GM08714 (cell line): ENCODE results near the gene TXN.
"Not testable (repeated sequence)": the region's sequence is repeated elsewhere in the genome, so short reads cannot be mapped to it uniquely, and the experiment has no call there.

Source experiments
- H3K4me3 ChIP-seq: fragments of 200-500 bp; sonication (Bioruptor generic); 2 replicates; pipeline ENCODE4 v1.5.1; 2014; ENCODE audit warnings: mild to moderate bottlenecking, low read length, inconsistent platforms
- ZNF274 ChIP-seq: IDR thresholded peaks from 2 replicates; pipeline ENCODE4 v1.6.1; 2012; ENCODE audit warnings: mild to moderate bottlenecking, low read depth, low read length

Gene TXN

DNA sequence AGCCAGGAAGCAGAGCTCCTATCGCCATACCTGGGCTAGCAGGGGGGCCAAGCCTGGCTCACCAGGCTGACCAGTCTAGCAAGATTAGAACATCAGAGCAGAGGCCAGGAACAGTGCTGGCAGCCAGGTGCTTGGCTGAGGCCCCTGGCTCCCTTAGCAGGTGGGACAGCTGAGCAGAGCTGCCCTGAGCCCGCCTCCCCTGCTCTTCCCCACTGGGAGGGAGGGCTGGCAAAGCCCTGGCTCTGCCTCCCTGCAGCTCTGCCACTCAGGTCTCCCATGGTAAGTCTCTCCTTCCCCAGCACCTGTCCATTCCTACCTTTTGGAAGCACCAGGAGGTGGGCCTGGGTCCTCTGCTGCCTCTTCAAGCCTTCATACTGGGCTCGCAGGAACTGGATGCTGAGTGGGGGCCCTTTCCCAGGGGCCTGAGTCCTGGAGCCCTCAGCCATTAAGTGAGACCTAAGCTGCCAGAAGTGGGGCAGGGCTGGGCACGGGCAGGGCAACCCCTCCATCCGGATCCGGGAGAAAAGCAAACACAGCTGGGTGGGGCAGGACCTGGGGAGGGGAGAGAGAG is 49.2 kb downstream of the TXN start:
- no peak overlapping the region for H3K4me3 ChIP-seq

DNA sequence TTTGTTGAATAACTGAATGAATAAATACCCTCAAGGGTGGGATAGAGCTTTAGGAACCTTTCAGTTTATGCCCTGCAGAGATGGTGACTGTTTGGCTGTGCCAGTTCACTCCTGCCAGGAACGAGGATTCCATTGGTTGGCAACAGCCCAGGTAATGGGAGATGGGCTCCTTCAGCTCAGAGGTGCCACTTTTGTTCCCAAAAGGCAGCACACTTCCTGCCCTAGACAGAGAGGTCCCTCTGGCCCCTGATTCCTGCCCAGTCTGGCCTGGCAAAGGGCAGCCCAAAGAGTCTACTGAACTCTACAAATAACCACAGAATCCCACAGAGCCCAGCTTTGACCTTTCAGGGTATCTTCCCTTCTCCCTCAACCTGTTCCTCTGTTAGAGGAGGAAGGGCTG is 49.9 kb downstream of the TXN start:
- no peak for TF ChIP-seq ZNF274
- no peak overlapping the region for H3K4me3 ChIP-seq

More for the DNA sequence above, 49.2 kb downstream of the TXN start:
- TF ChIP-seq ZNF274 = no peak

DNA sequence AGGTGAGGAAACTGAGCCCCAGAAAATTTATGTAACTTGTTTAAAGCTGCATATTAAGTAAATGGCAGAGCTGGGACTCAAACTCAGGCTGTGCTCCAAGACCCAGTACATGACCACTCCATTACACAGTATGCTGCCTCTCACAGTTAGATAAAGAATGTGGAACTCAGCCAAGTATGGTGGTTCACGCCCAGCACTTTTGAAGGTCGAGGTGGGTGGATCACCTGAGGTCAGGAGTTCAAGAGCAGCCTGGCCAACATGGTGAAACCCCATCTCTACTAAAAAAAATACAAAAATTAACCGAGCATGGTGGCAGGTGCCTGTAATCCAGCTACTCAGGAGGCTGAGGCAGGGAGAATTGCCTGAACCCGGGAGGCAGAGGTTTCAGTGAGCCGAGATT is 50.7 kb downstream of the TXN start:
- H3K4me3 ChIP-seq = not testable (repeated sequence)

DNA sequence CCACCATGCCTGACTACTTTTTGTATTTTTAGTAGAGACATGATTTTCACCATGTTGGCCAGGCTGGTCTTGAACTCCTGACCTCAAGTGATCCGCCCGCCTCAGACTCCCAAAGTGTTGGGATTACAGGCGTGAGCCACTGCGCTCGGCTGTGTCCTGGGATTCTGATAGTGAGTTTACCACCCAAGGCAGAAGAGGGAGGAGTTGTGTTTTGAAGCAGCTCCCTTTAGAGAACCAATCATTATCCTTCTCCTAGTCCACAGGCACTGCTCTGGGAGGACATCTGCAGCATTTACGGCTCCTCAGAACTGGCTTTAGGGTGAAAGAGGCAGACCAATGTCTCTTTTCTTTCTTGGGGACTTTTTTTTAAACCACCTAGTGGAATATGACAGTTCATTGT is 54.1 kb downstream of the TXN start:
- H3K4me3 ChIP-seq = no peak overlapping the region
- no peak for TF ChIP-seq ZNF274

DNA sequence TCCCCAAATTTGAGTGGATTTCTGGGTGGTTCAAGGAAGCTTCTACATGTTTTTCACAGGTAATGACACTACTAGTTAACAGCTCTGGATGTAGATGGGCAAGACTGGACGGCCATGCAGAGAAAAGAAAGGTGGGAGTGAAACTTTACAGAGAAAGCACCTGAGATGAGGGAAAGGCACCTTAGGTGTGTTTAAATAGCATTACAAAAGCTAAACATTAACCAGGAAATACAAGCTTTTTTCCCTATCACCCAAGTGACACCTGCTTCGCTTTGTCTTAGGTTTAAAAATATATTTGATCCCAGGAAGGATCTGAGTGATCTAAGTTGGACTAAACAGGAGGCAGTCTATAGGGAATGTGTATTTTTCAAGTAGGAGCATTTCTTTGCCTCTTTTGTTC is 56.7 kb downstream of the TXN start:
- TF ChIP-seq ZNF274 = no peak
- H3K4me3 ChIP-seq = no peak overlapping the region

DNA sequence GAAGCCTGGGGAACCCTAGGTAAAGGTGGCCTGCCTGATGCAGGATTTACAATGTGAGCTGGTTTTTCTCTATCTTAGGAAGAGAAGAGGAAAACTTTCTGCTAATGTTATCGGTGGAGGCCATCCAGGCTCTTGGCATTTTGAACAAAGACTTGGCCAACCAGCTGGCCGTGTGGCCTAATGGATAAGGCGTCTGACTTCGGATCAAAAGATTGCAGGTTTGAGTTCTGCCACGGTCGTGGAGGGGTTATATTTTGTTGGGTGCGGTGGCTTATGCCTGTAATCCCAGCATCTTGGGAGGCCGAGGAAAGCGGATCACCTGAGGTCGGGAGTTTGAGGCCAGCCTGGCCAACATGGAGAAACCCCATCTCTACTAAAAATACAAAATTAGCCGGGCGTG is 58.0 kb downstream of the TXN start:
- TF ChIP-seq ZNF274 = no peak
- H3K4me3 ChIP-seq = no peak overlapping the region

DNA sequence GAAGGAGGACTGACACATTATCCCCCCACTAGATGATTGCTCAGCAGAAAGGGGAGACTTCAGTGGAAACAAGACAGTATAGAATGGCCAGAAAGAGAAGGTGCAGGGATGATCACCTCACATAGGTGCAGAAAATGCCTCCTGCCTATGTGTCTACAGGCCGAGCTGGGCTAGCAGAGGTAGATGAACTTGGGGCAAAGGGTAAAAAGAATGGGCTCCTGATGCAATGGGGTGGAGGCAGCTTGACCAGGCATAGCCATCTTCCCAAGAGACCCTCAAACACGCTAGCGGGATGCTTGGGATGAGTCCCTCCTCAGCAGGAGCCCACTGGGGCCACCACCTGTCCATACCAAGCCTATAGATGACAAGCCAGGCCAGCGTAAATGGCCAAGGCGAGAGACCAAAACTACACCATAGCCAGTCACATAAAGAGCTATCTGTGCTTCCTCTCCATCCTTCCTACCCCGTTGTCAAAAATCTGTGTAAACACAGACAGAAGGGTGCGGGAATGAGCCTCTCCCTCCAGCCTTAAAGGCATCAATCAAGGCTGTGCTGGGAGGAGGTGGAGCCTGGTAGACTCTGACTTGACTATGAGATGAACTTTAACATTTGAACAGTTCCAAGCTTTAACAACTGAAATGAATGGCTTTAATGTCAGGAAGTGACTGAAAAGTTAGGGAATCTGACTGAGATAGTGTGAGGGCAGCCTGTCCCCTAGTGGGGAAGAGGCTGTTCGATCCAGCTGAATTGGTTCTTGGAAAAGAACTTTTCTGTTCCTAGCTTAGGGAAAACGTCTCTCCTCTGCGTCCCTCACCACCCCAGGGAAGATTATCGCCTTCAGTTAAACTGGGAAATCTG is 58.7 kb downstream of the TXN start:
- no peak overlapping the region for H3K4me3 ChIP-seq
- TF ChIP-seq ZNF274 = no peak

DNA sequence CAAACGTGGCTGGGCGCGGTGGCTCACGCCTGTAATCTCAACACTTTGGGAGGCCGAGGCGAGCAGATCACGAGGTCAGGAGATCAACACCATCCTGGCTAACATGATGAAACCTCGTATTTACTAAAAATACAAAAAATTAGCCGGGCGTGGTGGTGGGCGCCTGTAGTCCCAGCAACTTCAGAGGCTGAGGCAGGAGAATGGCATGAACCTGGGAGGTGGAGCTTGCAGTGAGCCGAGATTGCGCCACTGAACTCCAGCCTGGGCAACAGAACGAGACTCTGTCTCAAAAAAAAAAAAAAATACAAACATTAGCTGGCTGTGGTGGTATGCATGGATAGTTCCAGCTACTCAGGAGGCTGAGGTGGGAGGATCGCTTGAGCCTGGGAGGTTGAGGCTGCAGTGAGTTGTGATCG is 60.2 kb downstream of the TXN start:
- H3K4me3 ChIP-seq = not testable (repeated sequence)
